NT2/D1 (cell line): ENCODE measurements around the gene RBP3.

Experiments
- DNase-seq: peaks from one replicate; pipeline ENCODE4 v3.0.0-alpha.2; 2011; ENCODE audit warnings: low read depth, low spot score
- H3K27me3 ChIP-seq: 2 replicates; pipeline ENCODE4 v1.6.0; 2011; ENCODE audit warnings: mild to moderate bottlenecking; ENCODE audit not compliant: insufficient read length, insufficient read depth
- H3K36me3 ChIP-seq: 2 replicates; pipeline ENCODE4 v1.6.1; 2011; ENCODE audit warnings: mild to moderate bottlenecking, low read length, mixed read lengths; ENCODE audit not compliant: insufficient read depth, insufficient read length
- H3K4me1 ChIP-seq: 2 replicates; pipeline ENCODE4 v1.5.1; 2011; ENCODE audit not compliant: insufficient read depth, insufficient read length
- H3K4me3 ChIP-seq: 2 replicates; pipeline ENCODE4 v1.5.1; 2011; ENCODE audit warnings: low read depth; ENCODE audit not compliant: insufficient read length
- H3K9ac ChIP-seq: 2 replicates; pipeline ENCODE4 v1.6.0; 2011; ENCODE audit warnings: low read depth; ENCODE audit not compliant: insufficient read length
- H3K9me3 ChIP-seq: 2 replicates; pipeline ENCODE4 v1.5.1; 2011; ENCODE audit warnings: mild to moderate bottlenecking, low read length; ENCODE audit not compliant: insufficient read depth
- SUZ12 ChIP-seq: IDR thresholded peaks from 2 replicates; pipeline ENCODE4 v1.6.1; 2011; ENCODE audit not compliant: insufficient read length, insufficient read depth; ENCODE audit errors: extremely low read depth
- YY1 ChIP-seq: IDR thresholded peaks from 2 replicates; pipeline ENCODE4 v1.6.1; 2011; ENCODE audit not compliant: insufficient read length, insufficient read depth
- ZNF274 ChIP-seq: IDR thresholded peaks from 2 replicates; pipeline ENCODE4 v1.6.1; 2011; ENCODE audit warnings: mild to moderate bottlenecking, low read depth, low read length

The RBP3 gene

DNA sequence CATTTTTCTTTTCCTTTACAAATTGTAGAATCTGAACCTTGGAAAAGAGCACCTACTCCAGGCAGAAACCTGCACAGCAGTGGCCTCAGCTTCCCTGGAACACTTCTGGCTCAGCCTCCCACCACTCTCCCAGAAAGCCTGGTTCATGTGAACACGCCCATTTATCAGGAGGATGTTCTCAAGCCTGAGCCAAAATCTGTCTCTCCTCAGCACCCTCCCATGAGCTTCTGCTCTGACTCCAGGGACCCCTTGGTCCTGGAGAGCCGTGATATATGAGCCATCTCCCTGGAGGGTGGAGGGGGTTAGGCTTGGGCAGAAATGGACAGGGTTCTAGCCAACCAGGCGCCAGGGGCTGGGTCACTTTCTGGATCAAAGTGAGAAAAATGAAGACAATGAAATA lies 15.8 kb upstream of the RBP3 start:
- Histone ChIP-seq H3K9ac (no peak overlapping the region), H3K4me1 (no peaks in the 10 kb centered on the region), H3K4me3 (no peak overlapping the region), H3K27me3 (no peaks in the 10 kb centered on the region), H3K9me3 (no peaks in the 10 kb centered on the region), H3K36me3 (no peaks in the 10 kb centered on the region)
- DNase-seq: no peak
- TF ChIP-seq SUZ12: no peak
- no peak for TF ChIP-seq YY1
- no peak for TF ChIP-seq ZNF274

DNA sequence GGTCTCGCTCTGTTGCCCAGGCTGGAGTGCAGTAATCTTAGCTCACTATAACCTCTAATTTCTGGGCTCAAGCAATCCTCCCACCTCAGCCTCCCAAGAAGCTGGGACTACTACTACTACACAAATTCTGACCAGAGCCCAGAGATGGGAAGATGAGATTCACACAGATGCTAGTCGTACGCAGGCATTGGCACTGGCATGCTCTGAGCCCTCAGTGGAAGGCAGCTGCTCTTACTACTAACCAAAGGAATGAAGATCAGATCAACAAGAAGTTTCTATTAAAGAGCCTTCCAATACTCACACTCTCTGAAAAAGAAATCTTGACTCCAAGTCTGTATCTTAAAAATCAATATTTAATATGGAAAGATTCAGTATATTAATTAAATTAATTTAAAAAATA lies 15.2 kb upstream of the RBP3 start:
- Histone ChIP-seq H3K9ac (no peak overlapping the region), H3K9me3 (no peaks in the 10 kb centered on the region), H3K27me3 (no peaks in the 10 kb centered on the region), H3K4me1 (no peaks in the 10 kb centered on the region), H3K4me3 (no peak overlapping the region), H3K36me3 (no peaks in the 10 kb centered on the region)
- DNase-seq: no peak
- TF ChIP-seq ZNF274: no peak
- no peak for TF ChIP-seq YY1
- no peak for TF ChIP-seq SUZ12

DNA sequence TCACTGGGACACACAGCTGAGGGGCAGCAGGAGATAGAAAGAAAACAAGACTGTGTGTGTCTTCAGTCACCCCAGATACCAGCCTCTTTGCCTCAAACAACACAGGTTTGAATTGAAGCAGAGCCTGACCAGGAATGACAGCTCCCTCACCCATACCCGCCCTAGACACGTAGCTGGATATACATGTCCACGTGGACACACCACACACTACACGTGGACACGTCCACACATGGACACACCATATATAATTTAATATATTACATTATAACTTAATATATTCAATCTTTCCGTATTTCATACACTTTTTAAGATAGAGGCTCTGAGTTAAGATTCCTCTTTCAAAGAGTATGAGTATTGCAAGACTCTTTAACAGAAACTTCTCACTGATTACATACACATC lies 14.6 kb upstream of the RBP3 start:
- no peak for DNase-seq
- Histone ChIP-seq H3K9me3 (no peaks in the 10 kb centered on the region), H3K36me3 (no peaks in the 10 kb centered on the region), H3K9ac (no peak overlapping the region), H3K4me3 (no peak overlapping the region), H3K4me1 (no peaks in the 10 kb centered on the region), H3K27me3 (no peaks in the 10 kb centered on the region)
- no peak for TF ChIP-seq YY1
- TF ChIP-seq SUZ12: no peak
- no peak for TF ChIP-seq ZNF274

DNA sequence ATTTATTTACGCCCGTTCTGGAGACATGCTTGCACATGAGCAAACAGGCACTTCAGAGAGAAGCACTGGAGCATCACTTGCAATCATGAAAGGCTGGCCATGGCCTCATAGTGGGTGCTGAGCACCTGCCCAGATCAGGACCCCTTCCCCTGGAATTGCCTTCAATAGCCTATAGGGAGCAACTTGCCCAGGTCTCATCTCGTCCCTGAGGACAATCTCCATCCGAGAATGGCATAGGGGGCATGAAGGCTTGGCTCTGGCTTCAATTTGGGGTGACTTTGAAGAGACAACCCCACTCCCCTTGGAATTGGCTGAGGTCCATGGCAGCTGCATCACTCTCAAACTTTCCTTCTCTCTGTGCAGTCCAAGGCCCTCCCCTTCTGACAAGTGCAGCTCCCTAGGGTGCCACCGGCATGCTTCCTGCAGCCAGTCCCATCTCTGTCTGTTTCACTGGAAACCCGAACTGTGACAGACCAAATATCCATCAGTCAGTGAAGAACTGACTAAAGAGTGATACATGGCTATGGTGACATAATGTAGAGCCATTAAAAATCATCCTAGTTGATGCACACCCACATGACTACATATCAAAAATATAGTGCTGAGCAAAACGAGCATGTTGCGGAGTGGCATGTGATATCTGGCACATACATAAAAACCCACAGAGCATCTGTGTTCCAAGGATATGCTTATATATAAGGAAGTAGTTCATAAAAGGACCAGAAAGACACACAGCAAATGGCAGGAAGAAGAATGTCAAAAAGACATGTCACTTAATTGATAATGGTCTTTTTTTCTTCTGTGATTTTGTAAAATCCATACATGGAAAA lies 13.5 kb upstream of the RBP3 start:
- no peak for DNase-seq
- Histone ChIP-seq H3K27me3 (no peaks in the 10 kb centered on the region), H3K9me3 (no peaks in the 10 kb centered on the region), H3K4me1 (no peaks in the 10 kb centered on the region), H3K9ac (no peak overlapping the region), H3K4me3 (no peak overlapping the region), H3K36me3 (no peaks in the 10 kb centered on the region)
- TF ChIP-seq ZNF274: no peak
- TF ChIP-seq YY1: no peak
- TF ChIP-seq SUZ12: no peak

DNA sequence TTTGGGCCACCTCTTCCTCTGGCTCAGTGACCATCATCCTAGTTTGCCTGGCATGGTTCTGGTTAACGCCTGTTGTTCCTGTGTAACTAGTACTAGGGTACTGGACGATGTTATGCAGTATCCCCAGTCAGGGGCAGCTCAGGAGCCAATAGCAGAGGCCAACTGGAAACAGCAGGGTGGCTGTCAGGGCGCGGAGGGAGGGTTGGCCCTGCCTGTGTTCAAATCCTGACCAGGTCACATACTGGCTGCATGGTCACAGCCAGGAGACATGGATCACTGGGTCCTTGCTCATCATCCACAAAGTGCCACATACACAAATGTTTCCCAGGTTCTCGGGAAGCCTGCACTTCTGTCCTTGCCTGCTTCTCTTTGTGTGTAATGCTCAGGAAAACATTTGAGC lies 12.3 kb upstream of the RBP3 start:
- H3K4me3 ChIP-seq: no peak overlapping the region
- no peaks in the 10 kb centered on the region for H3K36me3 ChIP-seq
- H3K9me3 ChIP-seq: no peaks in the 10 kb centered on the region
- no peak for DNase-seq
- TF ChIP-seq SUZ12 (no peak), ZNF274 (no peak), YY1 (no peak)
- H3K27me3 ChIP-seq: no peaks in the 10 kb centered on the region
- no peak overlapping the region for H3K9ac ChIP-seq
- peaks cover 2% of the 10 kb centered on the region for H3K4me1 ChIP-seq

DNA sequence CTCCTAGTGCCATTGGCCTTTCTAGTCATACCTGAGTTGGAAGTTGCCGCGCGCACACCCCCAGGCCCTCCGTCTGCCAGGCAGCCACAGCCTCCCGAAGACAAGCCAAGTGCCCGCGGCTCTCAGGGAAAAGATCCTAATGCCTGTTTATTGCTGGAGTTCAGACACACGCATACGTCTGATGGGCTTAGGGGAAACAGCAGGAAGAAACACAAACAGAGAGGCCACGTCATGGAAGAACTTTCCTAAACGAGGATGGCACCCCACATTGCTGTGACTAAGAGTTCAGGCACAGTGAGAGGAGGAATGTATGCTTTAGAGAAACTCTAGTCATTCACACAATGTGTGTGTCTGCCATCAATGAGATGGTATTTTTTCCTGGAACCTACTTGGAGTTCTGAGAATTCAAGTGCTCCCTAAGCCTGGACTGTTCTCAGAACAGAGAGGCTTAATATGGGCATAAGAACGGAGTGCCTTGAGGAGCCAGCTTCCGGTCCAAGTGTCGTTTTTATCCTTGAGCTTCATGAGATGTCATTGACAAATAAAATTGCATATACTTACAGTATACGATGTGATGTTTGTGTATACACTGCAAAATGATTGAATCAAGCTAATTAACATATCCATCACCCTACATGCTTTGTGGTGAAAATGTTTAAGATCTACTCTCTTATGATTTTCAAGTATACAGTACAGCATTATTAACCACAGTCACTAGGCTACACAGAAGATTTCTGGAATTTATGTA lies 11.6 kb upstream of the RBP3 start:
- peaks cover 2% of the 10 kb centered on the region for H3K4me1 ChIP-seq
- H3K9me3 ChIP-seq: no peaks in the 10 kb centered on the region
- H3K36me3 ChIP-seq: no peaks in the 10 kb centered on the region
- DNase-seq: no peak
- no peak overlapping the region for H3K4me3 ChIP-seq
- H3K27me3 ChIP-seq: no peaks in the 10 kb centered on the region
- TF ChIP-seq SUZ12 (no peak), YY1 (no peak), ZNF274 (no peak)
- H3K9ac ChIP-seq: no peak overlapping the region

DNA sequence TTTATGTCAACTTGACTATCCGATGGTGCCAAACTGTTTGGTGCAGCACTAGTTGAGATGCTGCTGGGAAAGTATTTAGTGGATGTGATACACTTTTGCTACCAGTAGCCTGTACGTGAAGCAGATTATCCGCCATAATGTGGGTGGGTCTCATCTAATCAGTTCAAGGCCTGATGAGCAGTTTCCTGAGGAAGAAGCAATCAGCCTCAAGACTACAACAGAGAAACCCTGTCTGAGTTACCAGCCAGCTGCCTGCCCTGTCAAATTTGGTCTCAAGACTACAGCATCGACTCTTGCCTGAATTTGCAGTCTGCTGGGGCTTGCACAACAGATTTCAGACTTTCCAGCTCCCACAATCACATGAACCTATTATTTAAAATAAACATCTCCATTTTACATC lies 10.9 kb upstream of the RBP3 start:
- no peaks in the 10 kb centered on the region for H3K36me3 ChIP-seq
- no peak for DNase-seq
- H3K4me3 ChIP-seq: no peak overlapping the region
- peaks cover 2% of the 10 kb centered on the region for H3K4me1 ChIP-seq
- no peak overlapping the region for H3K9ac ChIP-seq
- no peaks in the 10 kb centered on the region for H3K27me3 ChIP-seq
- H3K9me3 ChIP-seq: no peaks in the 10 kb centered on the region
- TF ChIP-seq ZNF274: no peak
- TF ChIP-seq SUZ12: no peak
- TF ChIP-seq YY1: no peak

DNA sequence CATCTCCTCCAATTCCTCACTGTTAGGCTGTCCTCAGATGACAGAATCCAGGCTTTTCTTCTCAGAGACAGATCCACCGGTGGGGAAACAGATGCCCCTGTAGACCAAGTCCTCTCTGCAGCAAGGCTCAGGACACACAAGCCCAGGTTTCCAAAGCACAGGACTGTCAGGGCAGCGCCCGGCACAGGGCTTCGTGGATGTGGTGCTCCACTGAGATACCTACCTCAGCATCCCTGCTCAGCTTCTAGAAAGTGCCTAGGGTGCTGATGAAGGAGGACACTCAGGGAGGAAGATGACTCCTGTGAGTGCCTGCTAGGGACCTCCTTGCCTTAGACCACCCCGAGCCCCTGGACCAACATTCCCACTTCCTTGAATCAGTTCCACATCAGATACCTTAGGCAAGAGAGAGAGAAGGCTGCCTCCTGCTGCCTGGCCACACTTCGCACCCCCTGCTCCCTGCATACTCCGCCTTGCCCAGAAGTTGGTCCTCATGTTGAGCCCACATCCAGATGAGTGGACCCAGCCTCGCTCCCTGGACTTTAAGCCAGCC lies 8.9 kb upstream of the RBP3 start:
- DNase-seq: no peak
- TF ChIP-seq SUZ12 (no peak), YY1 (no peak), ZNF274 (no peak)
- Histone ChIP-seq H3K27me3 (no peaks in the 10 kb centered on the region), H3K9me3 (no peaks in the 10 kb centered on the region), H3K4me1 (peaks cover 2% of the 10 kb centered on the region), H3K4me3 (no peak overlapping the region), H3K36me3 (no peaks in the 10 kb centered on the region), H3K9ac (no peak overlapping the region)
